Central memory CD8-positive, alpha-beta T cell (primary cell): ENCODE measurements around the gene ADORA1.

Experiments
- ATAC-seq: fragments of 150-1000 bp; cut with Tn5 transposase; replicated peaks from 2 replicates; pipeline ENCODE4 v1.10.0; 2022; ENCODE audit warnings: mild to moderate bottlenecking, moderate FRiP score, moderate number of reproducible peaks; ENCODE audit not compliant: poor library complexity, severe bottlenecking; ENCODE audit errors: extremely low read depth
- DNase-seq, 2 donors: peaks; one replicate each; pipeline ENCODE4 v3.0.0; 2021; ENCODE audit warnings: low spot score in 2 of 2
- H3K27ac Mint-ChIP-seq: one replicate; pipeline ENCODE4 v1.8.0; 2022; ENCODE audit warnings: low read depth, mild to moderate bottlenecking, moderate library complexity, mixed read lengths
- H3K27me3 Mint-ChIP-seq: one replicate; pipeline ENCODE4 v1.8.0; 2022; ENCODE audit warnings: mixed read lengths
- H3K36me3 Mint-ChIP-seq: one replicate; pipeline ENCODE4 v1.8.0; 2022; ENCODE audit warnings: mild to moderate bottlenecking, moderate library complexity, mixed read lengths; ENCODE audit not compliant: insufficient read depth
- H3K4me1 Mint-ChIP-seq: one replicate; pipeline ENCODE4 v1.8.0; 2022; ENCODE audit warnings: mixed read lengths
- H3K4me3 Mint-ChIP-seq: one replicate; pipeline ENCODE4 v1.8.0; 2022; ENCODE audit warnings: mild to moderate bottlenecking, moderate library complexity, mixed read lengths
- H3K9me3 Mint-ChIP-seq: one replicate; pipeline ENCODE4 v1.8.0; 2022; ENCODE audit warnings: mixed read lengths

ADORA1 gene

GRCh38 chr1:203129501-203130231, 2.1 kb downstream of the ADORA1 start:
- Mint-ChIP-seq H3K27ac (no peak overlapping the region), H3K4me3 (no peak overlapping the region), H3K36me3 (no peaks in the 10 kb centered on the region), H3K27me3 (peaks cover 71% of the 10 kb centered on the region), H3K4me1 (peaks cover 14% of the 10 kb centered on the region), H3K9me3 (no peaks in the 10 kb centered on the region)
- ATAC-seq (no peak), DNase-seq (no peak)

GRCh38 chr1:203130358-203130985, 2.9 kb downstream of the ADORA1 start:
- no peak overlapping the region for H3K27ac Mint-ChIP-seq
- H3K9me3 Mint-ChIP-seq: no peaks in the 10 kb centered on the region
- DNase-seq: no peak
- peaks cover 14% of the 10 kb centered on the region for H3K4me1 Mint-ChIP-seq
- no peak overlapping the region for H3K4me3 Mint-ChIP-seq
- H3K36me3 Mint-ChIP-seq: no peaks in the 10 kb centered on the region
- H3K27me3 Mint-ChIP-seq: peaks cover 63% of the 10 kb centered on the region
- ATAC-seq: no peak

GRCh38 chr1:203131548-203132200, 4.1 kb downstream of the ADORA1 start:
- Mint-ChIP-seq H3K9me3 (no peaks in the 10 kb centered on the region), H3K36me3 (no peaks in the 10 kb centered on the region), H3K4me3 (no peak overlapping the region), H3K27me3 (peaks cover 51% of the 10 kb centered on the region), H3K4me1 (peaks cover 18% of the 10 kb centered on the region), H3K27ac (no peak overlapping the region)
- no peak for ATAC-seq
- no peak for DNase-seq

- H3K4me3 Mint-ChIP-seq: no peak overlapping the region
- H3K9me3 Mint-ChIP-seq: no peaks in the 10 kb centered on the region
- no peak for DNase-seq
- no peak for ATAC-seq
- peaks cover 6% of the 10 kb centered on the region for H3K4me1 Mint-ChIP-seq
- H3K27ac Mint-ChIP-seq: no peak overlapping the region
- H3K27me3 Mint-ChIP-seq: peaks cover 26% of the 10 kb centered on the region
- no peaks in the 10 kb centered on the region for H3K36me3 Mint-ChIP-seq
These were observed 6.6 kb downstream of the ADORA1 start for GRCh38 chr1:203133970-203134725.

- H3K9me3 Mint-ChIP-seq: no peaks in the 10 kb centered on the region
- peaks cover 10% of the 10 kb centered on the region for H3K27me3 Mint-ChIP-seq
- peaks cover 6% of the 10 kb centered on the region for H3K4me1 Mint-ChIP-seq
- DNase-seq (no peak), ATAC-seq (no peak)
- H3K4me3 Mint-ChIP-seq: no peak overlapping the region
- H3K36me3 Mint-ChIP-seq: no peaks in the 10 kb centered on the region
- no peak overlapping the region for H3K27ac Mint-ChIP-seq
These were observed 8.2 kb downstream of the ADORA1 start for GRCh38 chr1:203135636-203136305.

GRCh38 chr1:203136409-203137042, 9.0 kb downstream of the ADORA1 start:
- Mint-ChIP-seq H3K36me3 (no peaks in the 10 kb centered on the region), H3K27me3 (peaks cover 6% of the 10 kb centered on the region), H3K9me3 (no peaks in the 10 kb centered on the region), H3K4me1 (peaks cover 6% of the 10 kb centered on the region), H3K27ac (no peak overlapping the region), H3K4me3 (no peak overlapping the region)
- ATAC-seq (no peak), DNase-seq (no peak)

GRCh38 chr1:203137324-203137723, 9.8 kb downstream of the ADORA1 start:
- peaks cover 6% of the 10 kb centered on the region for H3K4me1 Mint-ChIP-seq
- H3K4me3 Mint-ChIP-seq: no peak overlapping the region
- H3K27me3 Mint-ChIP-seq: peaks cover 6% of the 10 kb centered on the region
- no peaks in the 10 kb centered on the region for H3K9me3 Mint-ChIP-seq
- DNase-seq (no peak), ATAC-seq (no peak)
- H3K27ac Mint-ChIP-seq: no peak overlapping the region
- no peaks in the 10 kb centered on the region for H3K36me3 Mint-ChIP-seq

- Mint-ChIP-seq H3K4me3 (no peak overlapping the region), H3K27me3 (peaks cover 11% of the 10 kb centered on the region), H3K27ac (no peak overlapping the region), H3K9me3 (no peaks in the 10 kb centered on the region), H3K4me1 (peaks cover 6% of the 10 kb centered on the region), H3K36me3 (no peaks in the 10 kb centered on the region)
- no peak for DNase-seq
- no peak for ATAC-seq
These were observed 10.5 kb downstream of the ADORA1 start for GRCh38 chr1:203138066-203138465.

GRCh38 chr1:203139976-203140475, 12.5 kb downstream of the ADORA1 start:
- peaks cover 21% of the 10 kb centered on the region for H3K27me3 Mint-ChIP-seq
- ATAC-seq (no peak), DNase-seq (no peak)
- no peak overlapping the region for H3K4me3 Mint-ChIP-seq
- no peaks in the 10 kb centered on the region for H3K36me3 Mint-ChIP-seq
- H3K9me3 Mint-ChIP-seq: no peaks in the 10 kb centered on the region
- H3K4me1 Mint-ChIP-seq: peaks cover 6% of the 10 kb centered on the region
- H3K27ac Mint-ChIP-seq: no peak overlapping the region

- no peak overlapping the region for H3K4me3 Mint-ChIP-seq
- ATAC-seq: no peak
- DNase-seq: no peak
- H3K27me3 Mint-ChIP-seq: peaks cover 21% of the 10 kb centered on the region
- no peaks in the 10 kb centered on the region for H3K36me3 Mint-ChIP-seq
- no peaks in the 10 kb centered on the region for H3K9me3 Mint-ChIP-seq
- H3K4me1 Mint-ChIP-seq: peaks cover 3% of the 10 kb centered on the region
- H3K27ac Mint-ChIP-seq: no peak overlapping the region
These were observed 13.4 kb downstream of the ADORA1 start for GRCh38 chr1:203140743-203141520.

- Mint-ChIP-seq H3K27me3 (peaks cover 21% of the 10 kb centered on the region), H3K4me1 (no peaks in the 10 kb centered on the region), H3K27ac (no peak overlapping the region), H3K4me3 (no peak overlapping the region), H3K9me3 (no peaks in the 10 kb centered on the region), H3K36me3 (no peaks in the 10 kb centered on the region)
- DNase-seq: no peak
- no peak for ATAC-seq
These were observed 14.6 kb downstream of the ADORA1 start for GRCh38 chr1:203142124-203142523.
